Nephron progenitor cell (in vitro differentiated cells): ENCODE results near the gene ZDHHC14.

Experiments
- DNase-seq: peaks from one replicate; pipeline ENCODE4 v3.0.0; 2021
- H3K27ac Mint-ChIP-seq: 2 replicates; pipeline ENCODE4 v1.8.0; 2021; ENCODE audit warnings: mild to moderate bottlenecking, moderate library complexity, mixed read lengths
- H3K27me3 Mint-ChIP-seq: 2 replicates; pipeline ENCODE4 v1.8.0; 2021; ENCODE audit warnings: mild to moderate bottlenecking, low read depth, mixed read lengths; ENCODE audit not compliant: poor library complexity
- H3K36me3 Mint-ChIP-seq: 2 replicates; pipeline ENCODE4 v1.8.0; 2021; ENCODE audit warnings: low read depth, mixed read lengths
- H3K4me1 Mint-ChIP-seq: 2 replicates; pipeline ENCODE4 v1.8.0; 2021; ENCODE audit warnings: mixed read lengths
- H3K4me3 Mint-ChIP-seq: 2 replicates; pipeline ENCODE4 v1.8.0; 2021; ENCODE audit warnings: mild to moderate bottlenecking, moderate library complexity, mixed read lengths
- H3K9me3 Mint-ChIP-seq: 2 replicates; pipeline ENCODE4 v1.8.0; 2021; ENCODE audit warnings: mild to moderate bottlenecking, moderate library complexity, mixed read lengths
- CTCF ChIP-seq: fragments of 200-600 bp; sonication (generic); IDR thresholded peaks from 2 replicates; pipeline ENCODE4 v1.5.0; 2021; ENCODE audit warnings: antibody characterized with exemption

Gene ZDHHC14

GRCh38 chr6:157611406-157611805 lies 230.4 kb downstream of the ZDHHC14 start:
- Mint-ChIP-seq H3K9me3 (no peaks in the 10 kb centered on the region), H3K27ac (no peak overlapping the region), H3K4me3 (no peak overlapping the region), H3K36me3 (no peaks in the 10 kb centered on the region), H3K27me3 (peaks cover 6% of the 10 kb centered on the region), H3K4me1 (peaks cover 43% of the 10 kb centered on the region)
- TF ChIP-seq CTCF = no peak
- DNase-seq = no peak

GRCh38 chr6:157613011-157613522 lies 232.1 kb downstream of the ZDHHC14 start:
- peaks cover 11% of the 10 kb centered on the region for H3K27me3 Mint-ChIP-seq
- H3K36me3 Mint-ChIP-seq = no peaks in the 10 kb centered on the region
- no peak overlapping the region for H3K27ac Mint-ChIP-seq
- H3K9me3 Mint-ChIP-seq = no peaks in the 10 kb centered on the region
- H3K4me3 Mint-ChIP-seq = no peak overlapping the region
- TF ChIP-seq CTCF = no peak
- DNase-seq = no peak
- H3K4me1 Mint-ChIP-seq = peaks cover 26% of the 10 kb centered on the region

- H3K4me3 Mint-ChIP-seq = no peak overlapping the region
- no peak for TF ChIP-seq CTCF
- no peaks in the 10 kb centered on the region for H3K36me3 Mint-ChIP-seq
- no peak for DNase-seq
- H3K9me3 Mint-ChIP-seq = no peaks in the 10 kb centered on the region
- peaks cover 22% of the 10 kb centered on the region for H3K4me1 Mint-ChIP-seq
- H3K27ac Mint-ChIP-seq = no peak overlapping the region
- peaks cover 11% of the 10 kb centered on the region for H3K27me3 Mint-ChIP-seq
Observed at GRCh38 chr6:157614026-157614568, 233.1 kb downstream of the ZDHHC14 start.

GRCh38 chr6:157615420-157615769 lies 234.4 kb downstream of the ZDHHC14 start:
- no peak for TF ChIP-seq CTCF
- Mint-ChIP-seq H3K4me3 (no peak overlapping the region), H3K27ac (no peak overlapping the region), H3K27me3 (peaks cover 11% of the 10 kb centered on the region), H3K4me1 (peaks cover 22% of the 10 kb centered on the region), H3K9me3 (no peaks in the 10 kb centered on the region), H3K36me3 (no peaks in the 10 kb centered on the region)
- DNase-seq = no peak

DNA sequence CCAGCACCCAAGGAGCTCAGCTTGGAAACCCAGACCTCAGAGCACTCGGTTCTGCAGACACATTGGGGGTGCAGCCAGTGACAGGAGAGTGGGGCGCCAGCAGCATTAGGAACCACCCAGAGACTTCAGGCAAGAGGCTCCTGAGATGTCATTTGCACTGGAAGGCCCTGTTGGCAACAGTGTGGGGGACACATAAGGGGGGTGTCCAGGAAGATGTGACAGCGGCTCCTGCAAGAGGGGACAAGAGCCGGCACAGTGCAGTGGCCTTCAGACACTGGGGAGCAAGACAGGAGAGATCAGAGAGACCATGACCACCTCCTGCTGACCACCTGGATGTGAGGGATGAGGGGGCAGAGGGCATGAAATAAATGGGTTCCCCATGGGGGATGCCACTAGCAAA lies 235.0 kb downstream of the ZDHHC14 start:
- Mint-ChIP-seq H3K4me3 (no peak overlapping the region), H3K27me3 (peaks cover 11% of the 10 kb centered on the region), H3K9me3 (no peaks in the 10 kb centered on the region), H3K36me3 (no peaks in the 10 kb centered on the region), H3K4me1 (peaks cover 22% of the 10 kb centered on the region), H3K27ac (no peak overlapping the region)
- DNase-seq = no peak
- no peak for TF ChIP-seq CTCF

DNA sequence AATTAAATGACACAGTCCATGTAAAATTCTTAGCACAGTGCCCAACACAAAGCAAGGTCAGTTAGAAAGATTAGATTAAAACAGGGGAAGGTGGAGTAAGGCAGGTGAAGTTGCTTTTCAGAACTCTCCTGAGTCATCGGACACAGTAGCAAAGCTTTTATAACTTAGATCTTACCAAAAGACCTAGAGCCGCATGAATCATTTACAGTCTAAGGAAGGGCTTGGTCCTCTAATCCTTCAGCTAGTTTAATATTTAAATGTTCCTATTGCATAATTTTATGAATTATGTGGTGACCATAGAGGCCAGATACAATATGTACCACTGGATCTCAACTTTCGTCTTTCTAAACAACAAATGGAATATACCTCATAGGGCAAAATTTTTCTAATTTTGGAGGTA lies 240.0 kb downstream of the ZDHHC14 start:
- H3K4me3 Mint-ChIP-seq = no peak overlapping the region
- H3K4me1 Mint-ChIP-seq = peaks cover 16% of the 10 kb centered on the region
- peaks cover 4% of the 10 kb centered on the region for H3K9me3 Mint-ChIP-seq
- H3K36me3 Mint-ChIP-seq = no peaks in the 10 kb centered on the region
- no peak for TF ChIP-seq CTCF
- peaks cover 11% of the 10 kb centered on the region for H3K27me3 Mint-ChIP-seq
- no peak for DNase-seq
- no peak overlapping the region for H3K27ac Mint-ChIP-seq
